Measurements from ENCODE around the gene ICAM2. TPM values are rescaled to one million over a fixed set of nuclear protein-coding genes. Genes with fewer than 3 reads are reported as not detected.
"Not testable (repeated sequence)": the region's sequence is repeated elsewhere in the genome, so short reads cannot be mapped to it uniquely, and the experiment has no call there.

ICAM2 gene
- total RNA-seq, 1 donor from 2014 or later = 680 TPM

DNA sequence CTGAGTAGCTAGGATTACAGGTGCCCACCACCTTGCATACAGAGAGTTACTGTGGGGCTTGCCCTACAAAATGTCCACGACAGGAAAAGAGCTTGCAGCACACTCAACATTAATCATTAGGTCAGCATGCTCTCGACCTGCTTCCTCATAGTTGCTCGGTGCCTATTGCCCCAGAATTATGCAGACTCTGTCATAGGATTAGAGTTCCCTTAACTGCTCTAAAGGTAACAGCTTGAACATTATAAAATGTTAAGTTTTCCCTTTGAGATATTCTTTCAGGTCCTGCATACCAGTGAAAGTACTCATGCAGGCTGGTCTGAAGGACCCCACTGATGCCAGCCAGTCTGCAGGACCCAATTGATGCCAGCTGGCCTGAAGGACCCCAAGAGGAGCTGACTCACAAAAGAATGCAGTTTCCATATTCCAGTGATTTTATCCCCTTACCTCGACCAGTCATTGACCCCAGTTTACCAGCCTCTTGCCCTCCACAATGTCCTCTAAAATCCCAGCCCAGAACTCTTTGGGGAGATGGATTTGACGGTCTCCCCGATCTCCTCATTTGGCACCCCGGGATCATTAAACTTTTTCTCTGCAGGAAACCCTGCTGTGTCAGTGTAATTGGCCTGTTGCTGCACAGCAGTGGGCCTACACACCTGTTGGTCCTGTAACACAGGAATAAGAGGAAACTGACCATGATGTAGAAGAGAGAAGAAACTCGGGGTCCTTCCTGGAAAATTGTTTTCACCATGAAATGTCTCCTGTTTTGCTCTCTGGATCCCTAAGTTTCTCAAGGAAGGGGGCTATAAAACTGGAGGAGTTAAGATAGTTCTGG lies 10.6 kb downstream of the ICAM2 start:
- DNase-seq (ENCODE audit: low read depth, low spot score) = no peak

DNA sequence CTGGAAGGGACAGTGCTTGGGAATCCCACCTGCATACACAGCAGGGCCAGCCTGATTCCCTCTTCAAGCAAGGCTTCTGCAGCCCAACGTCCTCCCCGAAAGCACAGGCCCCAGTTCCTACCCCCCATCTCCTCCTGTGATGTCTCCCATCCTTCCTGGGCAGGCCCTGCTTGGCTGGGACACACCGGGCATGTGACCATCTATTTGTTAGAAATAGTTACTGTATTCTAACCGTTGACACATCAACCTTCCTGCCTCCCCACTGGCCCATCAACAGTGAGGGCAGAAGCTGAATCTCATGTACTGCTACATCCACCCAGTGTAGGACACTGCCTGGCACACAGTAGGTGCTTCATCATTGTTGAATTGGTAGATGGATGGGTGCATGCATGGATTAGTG lies 11.6 kb downstream of the ICAM2 start:
- DNase-seq (ENCODE audit: low read depth, low spot score) = no peak

DNA sequence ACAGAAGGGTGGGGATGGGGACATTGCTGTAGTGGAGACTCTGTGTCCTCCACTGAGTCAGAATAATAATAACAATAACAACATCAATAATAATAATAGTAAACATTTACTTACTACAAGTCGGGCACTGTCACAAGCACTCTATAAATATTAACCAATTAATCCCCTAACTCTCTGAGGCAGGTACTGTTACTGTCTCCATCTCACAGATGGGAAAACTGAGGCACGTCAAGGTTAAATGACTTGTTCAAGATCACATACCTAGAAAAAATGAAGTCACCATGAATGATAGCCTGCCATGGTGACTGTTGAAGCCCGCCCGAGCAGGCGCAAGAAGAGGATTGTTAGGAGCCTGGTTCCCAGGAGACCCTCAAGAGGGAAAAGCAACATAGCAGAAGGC lies 12.1 kb downstream of the ICAM2 start:
- no peak for DNase-seq (ENCODE audit: low read depth, low spot score)

DNA sequence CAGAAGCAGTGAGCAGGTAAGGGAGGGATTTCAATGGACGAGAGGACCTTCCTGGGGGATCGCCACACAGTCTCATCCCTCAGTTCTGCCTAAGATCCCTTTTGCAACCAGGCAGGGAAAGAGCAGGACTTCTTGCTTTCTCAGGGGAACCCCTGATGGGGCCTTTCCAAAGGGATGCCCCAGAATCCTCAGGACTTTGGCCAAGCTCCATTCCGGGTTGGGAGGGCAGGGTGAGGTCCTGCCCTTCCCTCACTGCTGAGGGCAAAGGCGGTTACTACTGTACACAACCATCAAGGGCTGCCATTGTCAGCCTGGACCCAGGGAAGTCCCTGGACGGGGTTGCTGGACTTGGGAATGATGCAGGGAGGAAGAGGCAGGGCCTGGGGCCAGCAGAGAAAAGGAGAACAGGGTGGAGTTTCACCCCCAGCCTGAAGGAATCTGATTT lies 12.6 kb downstream of the ICAM2 start:
- no peak for DNase-seq (ENCODE audit: low read depth, low spot score)

DNA sequence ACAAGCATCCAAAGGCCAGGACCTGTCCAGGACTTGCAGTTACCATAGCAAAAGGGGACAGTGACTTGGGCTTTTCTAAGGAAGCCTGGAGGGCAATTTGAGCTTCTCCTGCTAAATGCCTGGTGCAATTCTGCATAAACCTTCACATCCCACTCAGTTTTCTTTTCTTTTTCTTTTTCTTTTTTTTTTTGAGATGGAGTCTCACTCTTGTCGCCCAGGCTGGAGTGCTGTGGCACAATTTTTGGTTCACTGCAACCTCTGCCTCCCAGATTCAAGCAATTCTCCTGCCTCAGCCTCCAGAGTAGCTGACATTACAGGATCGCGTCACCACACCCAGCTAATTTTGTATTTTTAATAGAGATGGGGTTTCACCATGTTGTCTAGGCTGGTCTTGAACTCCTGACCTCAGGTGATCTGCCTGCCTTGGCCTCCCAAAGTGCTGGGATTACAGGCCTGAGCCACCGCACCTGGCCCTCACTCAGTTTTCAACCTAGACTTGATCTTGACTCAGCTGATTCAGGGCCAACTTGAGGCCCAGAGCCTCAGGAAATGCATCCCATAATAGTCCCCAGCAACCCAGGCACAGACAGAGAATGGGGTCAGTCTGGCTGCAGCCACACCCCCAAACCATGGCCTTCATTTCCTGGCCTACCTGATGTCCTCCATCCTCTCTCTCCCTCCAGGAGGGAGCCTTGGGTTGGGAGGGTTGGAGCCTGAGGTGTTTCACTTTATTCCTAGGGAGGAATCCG lies 13.2 kb downstream of the ICAM2 start:
- not testable (repeated sequence) for DNase-seq (ENCODE audit: low read depth, low spot score)

DNA sequence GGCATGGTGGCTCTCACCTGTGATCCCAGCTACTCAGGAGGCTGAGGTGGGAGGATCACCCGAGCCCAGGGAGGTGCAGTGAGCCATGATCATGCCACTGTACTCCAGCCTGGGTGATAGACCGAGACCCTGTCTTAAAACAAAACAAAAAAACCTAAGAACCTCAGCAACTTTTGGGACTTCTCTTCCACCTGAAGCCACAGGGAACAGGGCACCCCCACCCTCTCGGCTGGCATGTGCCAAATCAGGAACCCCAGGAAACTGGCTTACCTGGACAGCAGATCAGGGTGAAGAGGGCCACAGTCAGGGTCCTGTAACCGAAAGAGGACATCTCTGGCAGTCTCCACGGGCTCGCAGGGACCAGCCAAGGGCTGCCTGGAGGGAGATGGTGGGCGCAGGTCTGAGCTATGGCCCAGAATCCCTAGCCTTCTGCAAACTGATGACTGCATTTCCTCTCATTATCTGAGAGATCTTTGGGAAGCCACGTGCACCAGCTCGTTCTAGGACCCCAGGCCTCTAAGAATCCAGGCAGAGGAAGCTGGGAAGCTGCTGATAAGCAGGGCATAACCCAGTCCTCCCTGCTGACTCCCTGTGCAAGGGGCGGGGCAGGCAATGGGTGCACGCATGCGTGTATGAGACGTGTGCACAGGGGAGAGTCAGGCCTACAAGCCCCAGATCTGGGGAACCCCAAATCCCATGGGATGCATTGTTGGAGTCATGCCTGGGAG lies 13.9 kb downstream of the ICAM2 start:
- peak; percentile 95 for DNase-seq (ENCODE audit: low read depth, low spot score)

DNA sequence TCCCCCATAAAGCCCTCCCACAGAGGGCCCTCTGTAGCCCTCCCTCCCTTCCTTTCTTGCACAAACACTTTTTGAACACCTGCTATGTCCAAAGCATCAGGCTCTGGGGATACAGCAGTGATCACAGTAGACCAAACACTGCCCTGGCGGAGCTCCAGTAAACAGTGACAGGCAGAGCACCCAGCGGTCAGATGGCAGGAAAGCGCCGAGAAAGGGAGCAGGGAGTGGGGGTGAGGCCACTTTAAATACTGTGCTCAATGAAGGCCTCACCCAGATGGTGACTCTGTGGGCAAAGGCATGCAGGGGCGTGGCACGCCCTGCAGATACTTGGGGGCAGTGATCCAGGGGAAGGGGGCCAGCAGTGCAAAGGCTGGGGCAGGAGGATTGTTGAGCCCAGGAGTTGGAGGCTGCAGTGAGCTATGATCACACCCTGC lies 14.7 kb downstream of the ICAM2 start:
- DNase-seq (ENCODE audit: low read depth, low spot score) = no peak

DNA sequence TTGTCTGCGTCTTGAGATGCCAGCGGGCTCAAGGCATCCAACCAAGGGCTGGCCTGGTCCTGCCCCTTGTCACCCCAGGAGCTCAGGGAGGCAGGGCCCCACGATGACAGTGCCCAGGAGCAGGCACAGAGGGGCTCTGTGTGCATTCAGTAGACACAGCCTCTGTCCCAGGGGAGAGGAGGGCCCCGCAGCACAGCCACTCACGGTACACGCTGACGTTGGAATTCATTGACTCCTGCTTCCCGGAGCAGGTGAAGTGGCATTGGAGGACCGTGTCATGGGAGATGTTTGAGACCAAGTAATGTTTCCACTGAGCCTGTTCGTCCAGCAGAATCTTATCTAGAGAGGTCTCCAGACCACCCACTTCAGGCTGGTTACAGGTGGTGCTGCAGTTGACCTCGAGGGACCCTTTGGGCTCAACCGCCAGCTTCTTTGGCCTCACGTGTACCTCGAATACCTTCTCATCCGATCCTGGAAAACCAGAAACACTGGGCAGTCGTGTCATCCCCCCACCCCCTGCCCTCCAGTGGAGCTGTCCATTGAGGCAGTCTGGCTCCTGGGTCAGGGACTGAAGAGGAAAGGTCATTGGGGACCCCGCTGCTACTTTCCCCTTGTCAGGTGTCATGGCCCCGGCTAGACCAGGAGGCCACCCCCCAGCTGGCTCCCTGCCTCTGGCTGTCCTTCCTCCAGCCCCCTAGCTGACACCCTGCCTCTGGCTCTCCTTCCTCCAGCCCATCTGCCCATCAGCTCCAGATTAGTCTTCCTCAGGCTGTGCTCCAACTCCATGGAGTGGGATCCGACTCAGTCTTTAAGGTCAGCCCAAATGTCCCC lies 15.3 kb downstream of the ICAM2 start:
- no peak for DNase-seq (ENCODE audit: low read depth, low spot score)

DNA sequence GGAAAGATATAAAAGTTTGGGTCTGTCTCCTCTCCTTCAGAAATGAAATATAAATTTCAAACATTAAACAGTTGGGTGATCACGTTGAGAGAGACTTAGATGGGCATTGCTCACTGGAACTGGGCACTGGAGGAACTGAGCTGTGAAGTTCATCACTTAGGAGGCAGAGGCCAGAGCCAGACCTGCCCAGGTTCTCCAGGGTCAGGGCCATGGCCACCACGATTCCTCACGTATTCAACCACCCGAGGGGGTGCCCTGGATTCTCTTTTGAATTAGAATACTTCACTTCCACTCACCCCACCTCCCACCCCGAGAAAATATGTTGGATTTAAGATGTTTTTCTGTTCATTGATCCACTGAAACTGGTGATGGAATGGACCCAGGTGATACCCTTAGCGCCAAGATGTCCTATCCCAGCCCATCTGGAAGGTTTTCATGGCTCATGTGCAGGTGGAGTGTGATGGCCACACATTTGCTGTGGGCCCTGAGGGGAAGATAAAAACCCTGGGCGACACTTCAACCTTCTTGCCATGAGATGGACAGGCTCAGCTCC lies 16.1 kb downstream of the ICAM2 start:
- DNase-seq (ENCODE audit: low read depth, low spot score) = no peak

DNA sequence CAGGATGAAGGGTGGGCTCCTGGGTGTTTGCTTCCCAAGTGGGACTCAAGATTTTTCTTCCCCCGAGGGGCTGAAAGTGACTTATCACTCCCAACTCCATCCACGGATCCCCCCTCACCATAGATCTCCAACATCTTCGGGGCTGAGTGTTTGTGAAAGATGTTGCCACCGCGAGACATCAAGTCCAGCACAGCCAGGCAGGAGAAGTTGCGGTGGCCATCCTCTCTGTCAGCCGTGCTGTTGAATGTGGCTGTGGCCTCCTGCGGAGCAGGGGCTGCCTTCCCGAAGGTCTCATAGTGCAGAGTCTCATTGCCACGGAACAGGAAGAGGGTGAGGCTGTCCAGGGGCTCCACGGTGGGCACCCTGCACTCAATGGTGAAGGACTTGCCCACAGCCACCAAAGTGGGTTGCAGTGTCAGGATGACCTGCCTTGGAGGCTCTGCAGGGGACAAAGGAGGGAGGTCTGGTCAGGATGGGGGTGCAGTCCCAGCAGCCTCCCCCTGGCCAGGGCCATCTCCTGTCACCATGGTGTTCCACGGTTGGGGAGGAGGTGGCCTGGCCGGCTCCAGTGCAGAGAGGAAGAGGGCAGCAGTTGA lies 16.8 kb downstream of the ICAM2 start:
- DNase-seq (ENCODE audit: low read depth, low spot score) = no peak

DNA sequence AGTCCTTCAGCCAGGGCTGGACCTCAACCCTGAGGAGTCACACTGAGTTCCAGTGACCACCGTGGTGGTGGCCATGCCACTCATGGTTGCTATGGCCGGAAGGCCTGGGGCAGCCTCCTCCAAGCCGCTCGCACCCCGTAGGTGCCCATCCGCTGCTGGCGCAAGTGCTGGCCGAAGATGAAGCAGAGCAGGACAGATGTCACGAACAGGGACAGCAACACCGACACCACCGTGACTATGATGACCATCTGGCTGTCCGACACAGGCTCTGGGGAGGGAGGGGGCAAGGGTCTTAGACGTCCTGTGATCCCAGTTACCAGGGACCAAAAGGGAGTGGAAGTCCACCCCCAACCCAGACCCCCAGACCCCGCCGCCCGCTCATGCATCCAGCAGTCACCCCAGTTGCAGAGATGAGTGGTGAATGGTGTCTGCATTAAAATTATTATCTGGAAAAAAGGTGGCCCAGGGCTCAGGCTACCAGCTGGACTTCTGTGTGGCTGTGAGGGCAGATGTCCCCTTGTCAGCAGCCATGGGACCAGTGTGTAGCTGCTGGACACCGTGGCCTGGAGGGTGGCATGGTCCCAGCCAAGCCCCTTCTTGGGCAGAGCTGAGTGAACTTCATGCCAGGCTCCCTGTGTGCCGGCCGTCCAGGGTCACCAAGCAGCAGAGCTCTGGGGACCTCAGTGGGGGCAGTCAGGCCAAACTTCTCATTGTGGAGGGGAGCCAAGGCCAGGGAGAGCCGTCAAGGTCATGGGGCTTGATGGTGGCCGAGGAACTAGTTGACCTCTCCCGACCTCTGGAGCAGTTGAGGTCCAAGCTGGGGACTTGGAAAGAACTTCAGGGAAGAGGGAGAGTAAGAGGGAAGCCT lies 17.5 kb downstream of the ICAM2 start:
- DNase-seq (ENCODE audit: low read depth, low spot score) = no peak

DNA sequence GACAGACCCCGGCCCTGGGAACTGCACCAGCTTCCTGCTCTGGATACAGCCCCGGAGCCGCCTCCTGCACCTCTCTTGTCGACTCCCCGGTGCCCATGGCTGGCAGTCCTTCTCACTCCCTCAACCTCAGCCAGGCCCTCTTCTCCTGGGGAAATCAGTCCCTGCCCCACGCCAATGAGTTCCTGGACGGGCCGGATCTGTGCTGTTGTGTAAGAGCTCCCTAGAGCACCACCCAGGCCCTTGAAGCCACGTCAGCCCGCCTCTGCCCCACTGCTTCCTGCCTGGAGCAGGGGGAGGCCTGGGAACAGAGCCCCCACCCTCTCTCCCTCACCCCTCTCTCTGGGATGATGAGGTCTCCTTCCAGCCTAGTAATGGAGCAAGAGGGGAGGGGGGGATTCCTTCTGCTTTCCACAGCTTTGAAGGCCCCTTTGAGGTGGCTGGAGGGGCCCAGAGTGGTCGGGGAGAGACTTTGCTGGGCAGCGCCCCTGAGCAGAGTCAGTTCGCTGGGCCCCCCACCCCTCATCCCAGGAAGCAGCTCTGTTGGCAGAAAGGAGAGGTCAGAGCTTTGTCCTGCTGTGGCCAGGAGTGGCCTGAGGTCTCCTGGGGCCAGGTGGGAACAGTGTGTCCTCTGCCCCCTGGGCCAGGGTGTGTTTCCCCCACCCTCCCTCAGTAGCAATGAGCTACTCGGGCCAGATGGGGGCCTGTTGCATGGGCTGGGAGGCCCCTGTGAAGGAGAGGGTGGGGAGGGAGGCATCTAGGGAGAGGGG lies 18.5 kb downstream of the ICAM2 start:
- DNase-seq (ENCODE audit: low read depth, low spot score) = no peak

DNA sequence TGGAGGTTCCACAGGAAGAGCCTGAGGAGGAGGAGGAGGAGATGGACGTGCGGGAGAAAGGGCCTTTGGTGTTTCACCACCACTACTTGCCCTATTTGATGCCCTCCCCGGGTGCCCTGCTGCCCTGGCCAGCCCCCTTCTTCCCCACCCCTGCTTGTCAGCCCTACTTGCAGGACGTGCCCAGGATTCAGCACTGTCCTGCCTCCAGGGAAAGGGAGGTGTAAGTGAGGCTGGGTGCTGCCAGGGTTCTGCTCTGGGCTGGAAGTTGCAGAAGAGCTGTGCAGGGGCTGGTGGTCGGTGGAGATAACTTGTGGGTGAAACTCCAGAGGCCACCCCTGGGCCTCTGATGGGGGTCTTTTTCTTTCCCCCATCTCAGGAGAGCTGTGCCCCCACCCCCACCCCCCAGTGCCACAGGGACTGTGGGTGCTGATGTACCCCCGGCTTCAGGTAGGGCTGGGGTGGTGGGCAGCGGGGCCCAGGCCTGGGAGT lies 19.3 kb downstream of the ICAM2 start:
- no peak for DNase-seq (ENCODE audit: low read depth, low spot score)

DNA sequence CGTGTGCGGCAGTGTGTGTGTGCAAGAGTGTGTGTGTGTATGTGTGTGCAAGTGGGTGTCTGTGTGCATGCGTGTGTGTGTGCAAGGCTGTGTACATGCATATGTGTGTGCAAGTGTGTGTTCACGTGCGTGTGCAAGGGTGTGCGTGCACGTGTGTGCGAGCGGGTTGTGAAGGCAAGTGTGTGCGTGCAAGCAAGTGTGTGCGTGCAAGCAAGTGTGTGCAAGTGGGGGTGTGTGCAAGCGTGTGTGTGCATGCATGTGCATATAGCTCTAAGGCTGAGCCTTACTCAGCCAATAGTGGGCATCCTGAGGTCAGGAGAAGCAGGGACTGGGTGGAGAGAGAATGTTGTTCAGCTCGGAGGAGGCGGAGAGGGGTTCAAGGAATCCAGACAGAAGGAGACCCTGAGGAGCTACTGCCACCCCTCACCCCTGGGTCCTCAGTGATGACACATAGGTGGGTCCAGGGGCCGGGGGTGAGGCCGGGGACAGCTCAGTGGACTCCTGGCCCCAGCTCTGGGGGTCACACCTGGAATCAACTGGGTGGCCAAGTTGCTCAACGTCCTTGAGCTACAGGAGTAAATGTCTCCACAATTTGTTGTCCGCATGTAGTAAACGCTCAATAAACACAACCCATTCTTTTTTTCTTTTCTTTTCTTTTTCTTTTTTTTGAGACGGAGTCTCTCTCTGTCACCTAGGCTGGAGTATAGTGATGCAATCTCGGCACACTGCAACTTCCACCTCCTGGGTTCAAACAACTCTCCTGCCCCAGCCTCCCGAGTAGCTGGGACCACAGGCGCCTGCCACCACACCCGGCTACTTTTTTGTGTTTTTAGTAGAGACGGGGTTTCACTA lies 20.5 kb downstream of the ICAM2 start:
- DNase-seq (ENCODE audit: low read depth, low spot score) = no peak

DNA sequence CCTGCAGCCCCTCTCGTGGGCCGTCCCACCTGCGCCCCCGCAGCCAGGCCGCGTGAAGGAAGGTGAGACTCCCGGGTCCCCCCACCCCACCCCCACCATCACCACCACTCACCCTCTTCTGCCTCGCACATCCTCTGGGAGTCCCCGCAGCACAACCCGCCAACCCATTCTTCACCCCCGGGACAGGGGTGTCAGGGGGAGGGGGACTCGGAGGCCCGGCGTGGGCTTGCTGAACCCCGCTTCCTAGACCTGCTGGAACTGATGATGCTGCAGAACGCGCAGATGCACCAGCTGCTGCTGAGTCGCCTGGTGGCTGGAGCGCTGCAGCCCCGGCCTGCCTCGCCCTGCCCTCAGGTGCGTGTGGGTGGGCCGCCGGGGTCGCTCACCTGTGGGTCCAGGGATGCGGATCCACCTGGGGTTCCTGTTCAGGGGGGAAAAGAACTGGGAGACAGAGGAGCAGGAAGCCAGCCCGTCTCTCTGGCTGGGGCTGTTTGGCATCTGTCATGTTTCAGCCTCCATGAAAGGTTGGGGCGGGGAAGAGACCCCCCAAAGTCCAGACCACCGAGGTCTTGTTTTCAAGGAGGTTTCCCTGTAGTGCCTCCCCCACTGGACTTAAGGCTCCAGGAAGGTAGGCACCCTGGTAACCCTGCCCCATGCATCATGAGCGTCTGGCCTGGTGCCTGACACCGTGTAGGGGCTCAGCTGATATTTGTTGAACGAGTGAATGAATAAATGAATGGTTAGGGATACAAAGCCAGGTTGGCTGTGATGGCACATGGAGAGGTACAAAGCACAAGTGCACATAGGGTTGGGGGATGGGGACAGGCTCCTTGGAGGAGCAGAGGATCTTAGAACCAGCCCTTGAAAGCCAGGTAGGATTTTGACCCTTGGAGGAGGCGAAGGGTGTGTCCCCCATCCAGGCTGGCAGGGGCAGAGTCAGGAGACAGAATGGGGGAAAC lies 21.4 kb downstream of the ICAM2 start:
- DNase-seq (ENCODE audit: low read depth, low spot score) = no peak

DNA sequence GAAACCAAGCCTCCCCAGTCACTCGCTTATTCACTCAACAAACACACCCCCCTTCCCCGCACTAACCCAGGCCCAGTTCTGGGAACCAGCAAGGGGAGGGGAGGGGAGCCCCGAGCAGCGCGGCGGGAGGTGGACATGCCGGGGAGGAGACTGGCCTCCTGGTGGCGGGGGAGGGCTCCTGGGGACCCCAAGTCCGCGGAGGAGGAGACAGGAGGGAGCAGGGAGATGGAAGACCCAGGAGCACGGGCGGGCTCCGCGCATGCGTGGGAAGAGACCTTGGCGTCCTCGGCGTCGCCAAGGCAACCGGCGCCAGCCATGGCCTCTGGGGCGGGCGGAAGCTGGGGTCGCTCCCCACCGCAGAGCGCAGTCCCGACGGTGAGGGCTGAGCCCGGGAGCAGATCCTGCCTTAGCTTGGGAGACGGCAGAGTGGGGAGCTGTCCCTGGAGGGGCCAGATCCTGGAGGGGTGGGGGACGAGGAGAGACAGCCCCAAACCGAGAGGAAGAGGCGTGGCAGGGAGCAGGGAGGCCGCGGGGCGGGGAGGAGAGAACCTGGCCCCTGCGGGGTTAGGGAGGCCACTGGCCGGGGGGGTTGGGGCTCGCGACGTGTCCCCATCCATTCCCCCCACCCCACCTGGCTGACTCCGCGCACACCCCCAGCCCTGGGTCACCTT lies 22.2 kb downstream of the ICAM2 start, which contains the start of gene PRR29:
PRR29 (plus strand) TSS at position 302 of the 671 bp plus-strand sequence; CDS start at position 316, 14 bp downstream.
- DNase-seq (ENCODE audit: low read depth, low spot score) = no peak
